GM12892 (cell line): ENCODE results near the gene CAMK2G.
A peak's percentile ranks its signal among the peaks of the same experiment; 100 is the strongest.

Experiments
- DNase-seq: peaks from one replicate; pipeline ENCODE4 v3.0.0; 2011; ENCODE audit not compliant: insufficient read length
- FAIRE-seq: peaks from 2 replicates; lab custom pipeline; 2011; peaks lifted over from hg19 to GRCh38; lab: Jason Lieb, UNC
- POLR2A ChIP-seq: IDR thresholded peaks from 2 replicates; pipeline ENCODE4 v1.6.1; 2011; ENCODE audit warnings: low read depth, low read length, control low read depth
- POLR2AphosphoS5 ChIP-seq: IDR thresholded peaks from 2 replicates; pipeline ENCODE4 v1.6.1; 2011; ENCODE audit warnings: low read depth, low read length, control low read depth
- TAF1 ChIP-seq: IDR thresholded peaks from 2 replicates; pipeline ENCODE4 v1.6.1; 2011; ENCODE audit warnings: low read depth, mild to moderate bottlenecking, control low read depth, low read length, borderline replicate concordance

Gene CAMK2G

DNA sequence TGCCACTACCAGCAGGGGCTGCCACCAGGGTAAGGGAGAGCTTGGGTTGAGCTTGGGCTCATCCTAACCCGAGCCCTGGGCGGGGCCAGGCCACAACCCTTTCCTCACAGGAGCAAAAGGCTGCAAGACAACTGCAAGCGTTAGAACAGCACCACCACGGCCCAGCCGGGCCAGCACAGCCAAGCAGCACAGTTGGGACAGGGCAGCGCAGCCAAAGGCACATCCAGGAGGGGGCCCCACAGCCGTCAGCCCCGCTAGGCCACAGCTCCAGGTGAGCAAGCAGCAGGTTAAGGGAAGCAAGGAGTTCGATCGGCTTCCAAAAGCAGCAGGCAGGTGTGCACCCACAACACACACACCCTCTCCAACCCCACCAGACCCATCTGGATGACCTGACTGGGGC, 56.0 kb downstream of the CAMK2G start:
- FAIRE-seq (no peak), DNase-seq (no peak)
- TF ChIP-seq POLR2A (no peak), TAF1 (no peak), POLR2AphosphoS5 (no peak)

DNA sequence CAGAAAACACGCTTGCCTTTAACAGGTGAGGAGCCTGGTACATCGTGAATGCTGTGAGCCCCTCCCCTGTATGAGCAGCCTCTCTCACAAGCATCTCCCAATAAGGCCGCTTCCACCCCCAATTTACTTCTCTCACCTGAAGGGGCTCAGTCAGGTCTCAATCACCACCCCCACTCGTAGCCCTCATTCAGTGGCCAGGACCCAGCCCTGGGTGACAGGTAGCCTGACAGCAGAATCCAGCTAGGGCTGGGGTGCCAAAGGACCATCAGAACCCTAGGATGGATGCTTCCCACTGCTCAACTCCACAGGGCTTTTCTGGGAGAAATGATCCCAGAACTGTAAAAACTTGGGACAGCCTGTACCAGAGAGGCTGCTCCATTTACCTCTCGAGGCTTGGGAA, 56.5 kb downstream of the CAMK2G start:
- FAIRE-seq = no peak
- DNase-seq = no peak
- TF ChIP-seq POLR2AphosphoS5 (no peak), TAF1 (no peak), POLR2A (no peak)

GRCh38 chr10:73816917-73817729, 57.2 kb downstream of the CAMK2G start:
- DNase-seq (no peak), FAIRE-seq (no peak)
- TF ChIP-seq POLR2AphosphoS5 (no peak), POLR2A (no peak), TAF1 (no peak)

DNA sequence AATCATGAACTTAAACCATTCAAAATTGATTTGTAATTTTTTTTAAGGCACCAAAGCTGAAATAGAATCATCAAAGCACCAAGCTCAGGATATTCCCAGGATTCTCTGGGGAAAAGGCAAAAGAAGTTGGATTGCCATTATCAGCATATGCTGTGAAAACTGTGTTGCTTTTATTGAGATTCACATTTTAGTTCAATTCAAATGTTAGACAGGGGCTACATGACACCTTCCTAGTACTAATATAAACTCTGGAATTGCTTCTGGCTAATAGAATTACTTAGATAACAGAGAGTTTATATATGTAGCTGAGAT, 58.7 kb downstream of the CAMK2G start:
- no peak for TF ChIP-seq TAF1
- DNase-seq (no peak), FAIRE-seq (no peak)

GRCh38 chr10:73814896-73815718, 59.2 kb downstream of the CAMK2G start:
- FAIRE-seq = no peak
- DNase-seq = no peak

GRCh38 chr10:73814276-73814895, 60.0 kb downstream of the CAMK2G start:
- TF ChIP-seq TAF1 = no peak
- TF ChIP-seq POLR2AphosphoS5 = no peak
- no peak for TF ChIP-seq POLR2A
- DNase-seq = no peak
- FAIRE-seq = no peak

More at GRCh38 chr10:73814896-73815718, 59.2 kb downstream of the CAMK2G start:
- TF ChIP-seq TAF1 (no peak), POLR2AphosphoS5 (no peak), POLR2A (no peak)

- DNase-seq (no peak), FAIRE-seq (no peak)
- TF ChIP-seq TAF1 (no peak), POLR2A (no peak), POLR2AphosphoS5 (no peak)
Measured at GRCh38 chr10:73813333-73813732, 61.0 kb downstream of the CAMK2G start.

- DNase-seq (no peak), FAIRE-seq (no peak)
- no peak for TF ChIP-seq TAF1
- TF ChIP-seq POLR2A = no peak
- no peak for TF ChIP-seq POLR2AphosphoS5
Measured at GRCh38 chr10:73812657-73813056, 61.7 kb downstream of the CAMK2G start.

DNA sequence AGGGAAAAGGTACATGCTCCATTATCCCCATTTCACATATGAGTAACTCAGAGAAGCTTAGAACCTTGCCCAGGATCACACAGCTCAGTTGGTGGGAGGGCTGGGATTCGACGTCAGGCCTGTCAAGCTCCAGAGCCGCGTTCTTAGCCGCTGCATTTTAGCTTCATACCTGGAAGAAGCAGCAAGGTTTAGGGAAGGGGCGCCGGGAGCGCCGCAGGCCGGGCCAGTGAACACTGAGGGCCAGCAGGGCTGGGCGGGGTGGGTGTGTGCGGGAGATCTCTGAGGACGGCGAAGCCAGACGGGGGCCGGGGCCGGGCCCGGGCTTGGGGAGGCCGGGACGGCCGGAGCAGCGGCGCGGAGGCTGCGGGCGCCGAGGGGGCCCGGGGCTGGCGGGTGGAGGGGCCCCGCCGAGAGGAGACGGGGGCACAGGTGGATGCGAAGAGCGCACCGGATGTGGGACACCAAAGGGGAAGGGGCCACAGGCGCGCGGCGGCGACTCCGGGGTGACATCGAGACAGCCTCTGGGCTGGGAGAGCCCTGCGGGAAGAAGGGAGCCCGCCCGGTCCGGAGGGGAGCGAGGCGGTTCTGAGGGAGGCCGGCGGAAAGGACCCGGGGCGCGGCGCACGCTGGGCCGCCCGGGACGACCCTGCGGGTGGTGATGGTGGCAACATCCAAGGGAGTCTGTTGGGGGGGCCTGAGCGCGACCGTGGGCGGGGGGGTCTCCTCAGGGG, 63.5 kb downstream of the CAMK2G start:
- FAIRE-seq (peak; percentile 38), DNase-seq (peak; percentile 66)
- TF ChIP-seq TAF1 = no peak
- no peak; the same call in 1 of the 2 replicates for TF ChIP-seq POLR2AphosphoS5
- TF ChIP-seq POLR2A = no peak

GRCh38 chr10:73810358-73810734, 64.0 kb downstream of the CAMK2G start:
- FAIRE-seq (no peak), DNase-seq (no peak)
- TF ChIP-seq POLR2AphosphoS5 (no peak), POLR2A (no peak), TAF1 (no peak)
